GM12801 (cell line): ENCODE measurements around the gene KASH5.

Experiments
- CTCF ChIP-seq: IDR thresholded peaks from one replicate; pipeline ENCODE4 v1.5.1; 2011; ENCODE audit warnings: control low read depth; ENCODE audit not compliant: insufficient read length; ENCODE audit errors: extremely low read depth

KASH5 gene

GRCh38 chr19:49343123-49343522 lies 44.9 kb upstream of the KASH5 start:
- TF ChIP-seq CTCF = no peak

GRCh38 chr19:49344505-49345423 lies 43.3 kb upstream of the KASH5 start:
- TF ChIP-seq CTCF = no peak

GRCh38 chr19:49347191-49347590 lies 40.9 kb upstream of the KASH5 start:
- no peak for TF ChIP-seq CTCF

- no peak for TF ChIP-seq CTCF
Measured at GRCh38 chr19:49347835-49348234, 40.2 kb upstream of the KASH5 start.

- TF ChIP-seq CTCF = no peak
Measured at GRCh38 chr19:49348305-49349189, 39.5 kb upstream of the KASH5 start.

GRCh38 chr19:49349567-49349966 lies 38.5 kb upstream of the KASH5 start:
- TF ChIP-seq CTCF = no peak

- TF ChIP-seq CTCF = no peak
Measured at GRCh38 chr19:49355909-49356353, 32.1 kb upstream of the KASH5 start.
